Ovary (tissue), 3 donors: Measurements from ENCODE around the gene SUMO3.

Experiments
- CTCF ChIP-seq, 3 donors: fragments of 450-650 bp in 2 of 3; fragments of 200-600 bp in 1 of 3; IDR thresholded peaks; one replicate each; pipeline versions ENCODE4 v1.5.1 to v1.8.0; 2016 to 2022; ENCODE audit warnings: antibody characterized with exemption in 3 of 3, mild to moderate bottlenecking in 1 of 3
- POLR2A ChIP-seq: fragments of 450-650 bp; IDR thresholded peaks from one replicate; pipeline ENCODE4 v1.6.1; 2017; ENCODE audit warnings: antibody characterized with exemption, mild to moderate bottlenecking, moderate library complexity
- donor health status: DM: no; HTN: no; CAD: no.

- TF ChIP-seq POLR2A (no peak), CTCF (IDR thresholded peaks at IDR 0.05) (no peak)
Measured at GRCh38 chr21:44766014-44766817, 51.6 kb downstream of the SUMO3 start.
